Breast epithelium (tissue), 3 donors: ENCODE measurements around the gene ATP11C.

Experiments used
- CTCF ChIP-seq, 3 donors: fragments of 450-650 bp; IDR thresholded peaks; one replicate each; pipeline ENCODE4 v1.5.1; 2016 to 2017; ENCODE audit warnings: antibody characterized with exemption in 3 of 3, mild to moderate bottlenecking in 3 of 3, moderate library complexity in 3 of 3
- POLR2AphosphoS5 ChIP-seq, 3 donors: sonication (generic); formaldehyde crosslinking; IDR thresholded peaks; one replicate each; pipeline ENCODE4 v1.6.1; 2017; ENCODE audit warnings: antibody characterized with exemption in 3 of 3

- TF ChIP-seq CTCF (IDR thresholded peaks at IDR 0.05) (no peak), POLR2AphosphoS5 (IDR thresholded peaks at IDR 0.05) (no peak)
Observed at GRCh38 chrX:139932073-139932900, 566 bp downstream of the ATP11C start.
